ENCODE measurements around the gene GIGYF1.

The GIGYF1 gene

GRCh38 chr7:100641860-100642533 lies 52.1 kb downstream of the GIGYF1 start:
- TF ChIP-seq CTCF (conservative IDR thresholded peaks at IDR 0.05) = no peak
- no peak for TF ChIP-seq ZFX (IDR thresholded peaks at IDR 0.05)
- no peak overlapping the region for H3K27ac ChIP-seq

GRCh38 chr7:100641463-100641859 lies 52.6 kb downstream of the GIGYF1 start, which contains the start of gene TFR2:
TFR2 (minus strand) TSS chr7:100641552; CDS start chr7:100641509, 43 bp downstream.
- TF ChIP-seq ZFX (IDR thresholded peaks at IDR 0.05) (no peak), CTCF (conservative IDR thresholded peaks at IDR 0.05) (no peak)
- no peak within 1 kb of the TSS for H3K27ac ChIP-seq

GRCh38 chr7:100640517-100641440 lies 53.3 kb downstream of the GIGYF1 start:
- H3K27ac ChIP-seq = no peak overlapping the region
- TF ChIP-seq ZFX (IDR thresholded peaks at IDR 0.05) = no peak
- TF ChIP-seq CTCF (conservative IDR thresholded peaks at IDR 0.05) = no peak

- no peak for TF ChIP-seq CTCF (conservative IDR thresholded peaks at IDR 0.05)
- TF ChIP-seq ZFX (IDR thresholded peaks at IDR 0.05) = no peak
- no peak overlapping the region for H3K27ac ChIP-seq
Measured at GRCh38 chr7:100639995-100640516, 54.0 kb downstream of the GIGYF1 start.

- 0 out of 2 replicates have a peak, but pooled peaks have one; percentile 4 for TF ChIP-seq ZFX (IDR thresholded peaks at IDR 0.05)
- peak; percentile 62 for TF ChIP-seq CTCF (conservative IDR thresholded peaks at IDR 0.05)
- peak overlapping the region; percentile 89 for H3K27ac ChIP-seq
Measured at GRCh38 chr7:100632951-100633717, 60.9 kb downstream of the GIGYF1 start.

DNA sequence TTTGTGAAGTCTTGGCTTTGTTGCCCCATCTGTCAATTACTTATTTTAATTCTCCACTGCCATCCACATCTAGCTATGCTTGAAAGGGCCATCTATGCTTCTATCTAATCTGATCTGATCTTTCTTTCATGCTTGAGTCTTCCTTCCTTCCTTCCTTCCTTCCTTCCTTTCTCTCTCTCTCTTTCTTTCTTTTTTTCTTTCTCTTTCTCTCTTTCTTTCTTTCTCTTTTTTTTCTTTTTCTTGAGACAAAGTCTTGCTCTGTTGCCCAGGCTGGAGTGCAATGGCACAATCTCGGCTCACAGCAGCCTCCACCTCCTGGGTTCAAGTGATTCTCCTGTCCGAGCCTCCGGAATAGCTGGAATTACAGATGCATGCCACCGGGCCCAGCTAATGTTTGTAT lies 64.0 kb downstream of the GIGYF1 start:
- H3K27ac ChIP-seq = no peak overlapping the region
- no peak for TF ChIP-seq ZFX (IDR thresholded peaks at IDR 0.05)

Data from C4-2B (cell line).